GM20431 (cell line): Measurements from ENCODE around the gene FOXRED2.

ENCODE experiments used
- in situ Hi-C: fragments of 300-500 bp; cut with MseI, MboI; formaldehyde crosslinking; loops from one replicate; pipeline ENCODE4 v1.15.0; 2020; ENCODE audit warnings: low sequenced_read_pairs; ENCODE audit not compliant: unreplicated experiment

Gene FOXRED2

DNA sequence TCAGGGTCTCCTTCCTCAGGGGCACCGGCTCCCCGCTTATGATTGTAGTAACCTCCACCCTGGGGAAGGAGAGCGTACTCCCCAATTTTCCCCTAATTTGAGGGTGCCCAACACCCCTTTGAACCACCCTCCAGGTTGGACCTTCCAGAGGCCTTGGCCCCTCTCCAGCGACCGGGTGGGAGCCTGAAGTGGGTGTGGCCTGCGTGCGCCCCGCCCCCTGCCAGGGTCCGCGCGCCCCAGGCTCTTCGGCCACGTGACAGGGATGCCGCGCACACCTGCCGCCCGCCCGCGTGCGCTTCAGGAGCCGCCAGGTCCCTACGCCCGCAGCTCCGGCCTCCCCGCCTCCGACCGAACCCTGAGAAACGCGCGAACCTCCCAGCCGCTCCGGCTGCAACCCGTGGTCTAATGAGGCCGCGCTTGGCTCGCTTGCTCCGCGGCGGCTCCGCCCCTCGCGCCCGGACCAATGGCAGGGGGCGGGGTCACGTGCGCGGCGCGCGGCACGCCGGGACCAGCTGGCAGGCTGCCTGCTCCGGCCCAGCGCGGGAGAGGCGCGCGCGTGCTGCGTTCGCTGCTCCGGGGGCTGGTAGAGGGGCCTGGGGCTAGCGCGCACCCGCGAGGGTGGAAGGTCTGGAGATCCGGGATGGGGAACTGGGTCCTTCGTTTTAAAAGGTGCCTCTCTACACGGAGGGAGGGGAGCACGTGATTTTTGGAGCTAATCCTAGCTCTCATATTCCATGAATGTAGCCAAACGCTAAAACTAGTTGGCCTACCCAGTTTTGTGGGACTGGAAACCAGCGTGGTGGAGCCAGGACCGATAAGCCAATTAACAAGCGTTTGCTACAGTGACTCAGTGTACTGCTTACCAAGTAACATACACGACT, at the start of gene FOXRED2:
FOXRED2 (minus strand) TSS at position 404 of the 881 bp plus-strand sequence. CDS start 618 bp downstream, outside the sequence.
- in situ Hi-C loops, result no loop called here

GRCh38 chr22:36554098-36554497, 47.3 kb upstream of the FOXRED2 start:
- in situ Hi-C loops, result no loop called here

DNA sequence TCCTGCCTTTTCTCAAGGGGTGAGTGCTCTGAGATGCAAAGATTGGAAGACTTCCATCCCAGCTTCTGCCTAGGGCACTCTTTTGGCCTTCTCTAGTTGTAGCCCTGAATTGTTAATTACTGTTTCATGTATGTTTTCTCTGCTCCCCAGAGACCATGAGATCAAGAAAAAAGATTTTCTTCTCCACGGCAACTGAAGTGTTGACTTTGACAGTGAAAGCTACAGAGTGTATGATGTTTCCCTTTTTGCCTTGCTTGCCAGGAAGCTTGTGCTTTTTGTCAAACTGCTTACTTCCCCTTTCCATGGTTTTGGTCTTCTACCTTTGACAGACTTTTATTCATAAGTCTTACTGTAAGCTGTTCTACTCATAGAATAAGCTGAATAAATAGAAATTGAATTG, 45.4 kb upstream of the FOXRED2 start:
- in situ Hi-C loops, result no loop called here

GRCh38 chr22:36550701-36551495, 44.1 kb upstream of the FOXRED2 start:
- in situ Hi-C loops, result no loop called here

DNA sequence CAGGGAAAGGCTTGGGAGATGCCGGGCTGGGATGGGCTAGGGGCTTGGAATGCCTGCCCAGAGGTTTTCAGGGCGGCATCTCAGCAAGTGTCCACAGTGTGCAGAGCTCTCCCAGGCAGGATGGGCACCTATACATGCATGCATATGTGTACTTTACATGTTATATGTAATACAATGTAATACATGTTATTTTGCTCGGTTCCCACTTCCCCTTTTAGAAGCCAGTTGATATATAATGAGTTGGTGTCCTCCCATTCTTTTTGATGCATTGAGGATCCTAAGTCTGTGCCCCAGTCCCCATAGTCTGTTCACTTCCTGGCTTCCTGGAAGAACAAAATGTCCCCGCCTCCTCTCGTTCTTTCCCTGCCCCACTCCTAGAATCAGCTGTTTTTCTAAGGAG, 42.2 kb upstream of the FOXRED2 start:
- in situ Hi-C loops, result loop anchor here (25.0 kb wide), 1 partner anchor 463 kb away; the partner anchor contains the start of genes MPST and TST

- in situ Hi-C loops, result loop anchor here (25.0 kb wide), 1 partner anchor 464 kb away; the partner anchor contains the start of genes MPST and TST
Observed at GRCh38 chr22:36548606-36549005, 41.8 kb upstream of the FOXRED2 start.

GRCh38 chr22:36546932-36547331, 40.1 kb upstream of the FOXRED2 start:
- in situ Hi-C loops, result loop anchor here (25.0 kb wide), 1 partner anchor 465 kb away; the partner anchor contains the start of genes MPST and TST

DNA sequence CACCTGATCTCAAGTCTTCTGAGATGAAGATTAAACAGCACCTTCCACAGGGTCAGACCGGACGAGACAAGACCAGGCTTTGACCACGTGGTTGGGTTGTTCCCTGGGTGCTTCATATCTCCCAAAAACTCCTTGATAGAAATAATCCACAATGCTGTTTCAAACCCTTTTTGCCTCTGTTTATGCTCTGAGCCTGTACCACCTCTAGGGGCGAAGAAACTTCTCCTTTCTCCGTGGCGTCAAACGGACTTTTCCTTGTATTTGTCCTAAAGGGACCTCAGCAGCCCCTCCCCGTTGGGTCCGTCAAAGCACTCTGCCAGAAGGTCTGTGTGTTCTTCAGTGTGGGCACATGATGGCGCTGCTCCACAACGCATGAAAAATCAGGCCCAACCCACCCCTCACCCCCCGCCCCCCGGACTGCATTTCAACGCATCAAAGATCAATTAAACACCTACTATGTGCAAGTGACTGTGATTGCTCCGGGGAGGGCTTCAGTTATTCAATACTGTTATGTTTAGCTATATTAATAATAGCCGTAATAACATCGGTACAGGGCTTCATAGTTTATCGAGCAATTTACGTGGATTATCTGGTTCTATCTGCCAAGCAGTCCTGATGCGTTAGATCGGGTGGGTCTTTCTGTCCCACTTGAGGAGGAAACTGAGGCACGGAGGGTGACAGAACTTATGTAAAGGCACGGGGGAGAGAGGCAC, 39.4 kb upstream of the FOXRED2 start:
- in situ Hi-C loops, result loop anchor here (25.0 kb wide), 1 partner anchor 466 kb away; the partner anchor contains the start of genes MPST and TST

DNA sequence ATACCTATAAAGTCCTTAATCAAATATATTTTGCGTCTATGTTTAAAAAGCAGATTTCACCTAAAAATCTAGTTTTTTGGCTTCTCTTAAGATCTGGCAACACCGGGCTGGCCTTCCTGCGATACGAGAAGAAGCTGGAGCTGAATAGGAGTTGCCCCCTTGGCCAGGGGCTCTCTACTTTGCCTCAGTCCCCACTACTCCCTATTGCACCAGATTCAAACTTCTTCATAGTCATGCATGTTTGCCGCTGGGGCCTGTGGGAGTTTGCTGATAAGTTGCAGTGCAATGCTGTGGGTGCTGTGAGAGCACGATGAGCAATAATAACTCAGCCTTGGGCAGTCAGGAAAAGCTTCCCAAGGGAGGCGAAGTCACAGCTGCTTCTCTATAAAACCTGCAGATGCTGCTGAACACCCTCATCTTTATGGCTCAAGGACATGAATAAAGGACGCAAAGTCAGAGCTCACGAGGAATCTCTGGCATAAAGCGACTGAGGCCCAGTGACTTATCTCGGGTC, 37.3 kb upstream of the FOXRED2 start:
- in situ Hi-C loops, result loop anchor here (25.0 kb wide), 1 partner anchor 468 kb away; the partner anchor contains the start of genes MPST and TST

GRCh38 chr22:36541831-36542411, 35.1 kb upstream of the FOXRED2 start:
- in situ Hi-C loops, result loop anchor here (25.0 kb wide), 1 partner anchor 470 kb away; the partner anchor contains the start of genes MPST and TST

- in situ Hi-C loops, result loop anchor here (25.0 kb wide), 1 partner anchor 471 kb away; the partner anchor contains the start of genes MPST and TST
Observed at GRCh38 chr22:36540867-36541642, 34.2 kb upstream of the FOXRED2 start.

- in situ Hi-C loops, result loop anchor here (25.0 kb wide), 1 partner anchor 474 kb away; the partner anchor contains the start of genes MPST and TST
Observed at GRCh38 chr22:36538529-36538928, 31.7 kb upstream of the FOXRED2 start.

DNA sequence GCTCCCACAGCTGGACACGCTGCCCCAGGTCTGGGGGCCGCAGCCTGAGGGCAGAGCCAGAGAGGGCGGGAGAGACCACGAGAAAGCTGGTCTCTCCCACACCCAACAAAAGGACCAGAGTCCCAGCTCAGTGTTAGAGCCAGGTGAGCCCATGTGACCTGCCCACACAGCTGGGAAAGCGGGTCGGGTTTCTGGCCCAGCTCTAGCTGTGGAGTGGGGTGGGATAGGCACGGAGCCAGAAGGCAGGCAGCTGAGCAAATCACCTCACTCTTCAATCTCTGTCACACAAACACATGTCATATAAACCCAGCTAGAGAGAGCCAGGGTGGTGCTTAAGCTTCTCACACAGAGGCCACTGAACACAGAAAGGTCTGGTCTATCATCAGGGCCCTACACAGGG, 29.9 kb upstream of the FOXRED2 start:
- in situ Hi-C loops, result loop anchor here (25.0 kb wide), 1 partner anchor 476 kb away; the partner anchor contains the start of genes MPST and TST

DNA sequence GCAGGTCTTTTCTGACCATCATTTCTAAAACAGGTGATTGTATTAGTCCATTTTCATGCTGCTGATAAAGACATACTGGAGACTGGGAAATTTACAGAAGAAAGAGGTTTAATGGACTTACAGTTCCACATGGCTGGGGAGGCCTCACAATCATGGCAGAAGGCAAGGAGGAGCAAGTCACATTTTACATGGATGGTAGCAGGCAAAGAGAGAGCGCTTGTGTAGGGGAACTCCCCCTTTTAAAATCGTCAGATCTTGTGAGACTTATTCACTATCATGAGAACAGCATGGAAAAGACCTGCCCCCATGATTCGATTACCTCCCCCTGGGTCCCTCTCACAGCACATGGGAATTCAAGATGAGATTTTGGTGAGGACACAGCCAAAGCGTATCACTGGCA, 26.5 kb upstream of the FOXRED2 start:
- in situ Hi-C loops, result loop anchor here (25.0 kb wide), 1 partner anchor 479 kb away; the partner anchor contains the start of genes MPST and TST

DNA sequence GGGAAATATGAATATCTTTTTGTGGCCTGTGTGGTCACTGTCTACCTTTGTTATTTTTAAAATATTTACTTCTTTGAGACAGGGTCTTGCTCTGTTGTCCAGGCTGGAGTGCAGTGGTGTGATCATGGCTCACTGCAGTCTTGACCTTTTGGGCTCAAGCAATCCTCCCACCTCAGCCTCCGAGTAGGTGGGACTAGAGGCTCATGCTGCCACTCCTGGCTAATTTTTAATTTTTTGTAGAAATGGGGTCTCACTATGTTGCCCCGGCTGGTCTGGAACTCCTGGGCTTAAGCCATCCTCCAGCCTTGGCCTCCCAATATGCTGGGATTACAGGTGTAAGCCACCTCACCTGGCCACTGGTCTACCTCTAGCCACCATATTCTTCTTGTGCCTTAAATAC, 25.6 kb upstream of the FOXRED2 start:
- in situ Hi-C loops, result loop anchor here (25.0 kb wide), 1 partner anchor 480 kb away; the partner anchor contains the start of genes MPST and TST

- in situ Hi-C loops, result loop anchor here (25.0 kb wide), 1 partner anchor 483 kb away; the partner anchor contains the start of genes MPST and TST
Observed at GRCh38 chr22:36528795-36529751, 22.2 kb upstream of the FOXRED2 start, which contains the start of gene EIF3D. Gene EIF3D, minus strand, starts transcription at chr22:36529166. Its CDS starts 3,045 bp downstream, at chr22:36526121.

DNA sequence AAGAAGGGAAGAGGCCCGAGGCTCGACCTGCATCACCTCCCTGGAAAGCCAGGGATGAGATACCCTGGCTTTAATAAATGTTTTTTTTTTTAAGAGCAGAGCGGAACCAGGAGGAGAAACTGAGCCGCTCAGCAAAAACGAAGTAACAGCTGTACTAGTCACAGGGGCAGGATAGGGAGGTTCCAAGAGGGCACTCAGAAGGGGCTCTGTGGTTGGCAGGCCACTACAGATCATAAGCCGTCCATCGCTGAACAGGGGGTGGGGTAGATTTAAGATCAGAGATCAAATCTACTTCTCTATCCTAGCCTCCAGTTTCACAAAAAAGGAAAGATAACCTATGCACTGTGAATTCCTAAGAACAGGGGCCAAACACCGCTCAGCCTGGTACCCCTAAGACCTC, 21.5 kb upstream of the FOXRED2 start:
- in situ Hi-C loops, result loop anchor here (25.0 kb wide), 1 partner anchor 484 kb away; the partner anchor contains the start of genes MPST and TST
